HT1080 (cell line): ENCODE measurements around the gene FAM89A. TPM values are rescaled to one million over a fixed set of nuclear protein-coding genes. Genes with fewer than 3 reads are reported as not detected.
A peak's percentile ranks its signal among the peaks of the same experiment; 100 is the strongest.
"Not testable (repeated sequence)": the region's sequence is repeated elsewhere in the genome, so short reads cannot be mapped to it uniquely, and the experiment has no call there.

Experiments
- DNase-seq: peaks from one replicate; pipeline ENCODE4 v3.0.0-alpha.2; 2015; ENCODE audit warnings: low read depth
- total RNA-seq: library from RNA; depleted of rRNA; stranded (reverse); fragments of >200 nt; shearing (Covaris generic); gene quantifications from 2 replicates; pipeline ENCODE4 v1.2.3, GENCODE V29; 2014

The FAM89A gene
- total RNA-seq, 1 experiment from 2014 or later: 14.4 TPM

- DNase-seq: no peak
Observed at GRCh38 chr1:231035799-231036198, 4.3 kb downstream of the FAM89A start.

- no peak for DNase-seq
Observed at GRCh38 chr1:231032963-231033362, 7.1 kb downstream of the FAM89A start.

- no peak for DNase-seq
Observed at GRCh38 chr1:231029841-231030240, 10.2 kb downstream of the FAM89A start.

- DNase-seq: not testable (repeated sequence)
Observed at GRCh38 chr1:231029247-231029646, 10.8 kb downstream of the FAM89A start.

- DNase-seq: no peak
Observed at GRCh38 chr1:231028682-231029081, 11.4 kb downstream of the FAM89A start.

- DNase-seq: no peak
Observed at GRCh38 chr1:231027971-231028370, 12.1 kb downstream of the FAM89A start.

GRCh38 chr1:231027136-231027925 is 12.7 kb downstream of the FAM89A start:
- DNase-seq: no peak

GRCh38 chr1:231026576-231026975 is 13.5 kb downstream of the FAM89A start:
- DNase-seq: no peak

GRCh38 chr1:231023150-231023549 is 16.9 kb downstream of the FAM89A start:
- no peak for DNase-seq

- DNase-seq: not testable (repeated sequence)
Observed at GRCh38 chr1:231022543-231022942, 17.5 kb downstream of the FAM89A start.

- DNase-seq: peak; percentile 24
Observed at GRCh38 chr1:231021540-231022031, 18.5 kb downstream of the FAM89A start.

- DNase-seq: no peak
Observed at GRCh38 chr1:231020816-231021215, 19.2 kb downstream of the FAM89A start.

GRCh38 chr1:231020139-231020601 is 19.9 kb downstream of the FAM89A start:
- peak; percentile 69 for DNase-seq

GRCh38 chr1:231019711-231020110 is 20.3 kb downstream of the FAM89A start:
- DNase-seq: no peak

- DNase-seq: no peak
Observed at GRCh38 chr1:231016966-231017365, 23.1 kb downstream of the FAM89A start.

GRCh38 chr1:231016234-231016633 is 23.8 kb downstream of the FAM89A start:
- no peak for DNase-seq

GRCh38 chr1:231013391-231014015 is 26.6 kb downstream of the FAM89A start:
- no peak for DNase-seq

GRCh38 chr1:231011963-231012362 is 28.1 kb downstream of the FAM89A start:
- no peak for DNase-seq

GRCh38 chr1:231011360-231011759 is 28.7 kb downstream of the FAM89A start:
- DNase-seq: no peak

GRCh38 chr1:231007535-231007934 is 32.5 kb downstream of the FAM89A start:
- DNase-seq: not testable (repeated sequence)

GRCh38 chr1:231001892-231002291 is 38.2 kb downstream of the FAM89A start:
- DNase-seq: no peak

GRCh38 chr1:231000639-231001038 is 39.4 kb downstream of the FAM89A start:
- no peak for DNase-seq

- no peak for DNase-seq
Observed at GRCh38 chr1:231000201-231000600, 39.9 kb downstream of the FAM89A start.
